HepG2 (cell line): ENCODE results near the gene GPBAR1. TPM values are rescaled to one million over a fixed set of nuclear protein-coding genes. Genes with fewer than 3 reads are reported as not detected.
A peak's percentile ranks its signal among the peaks of the same experiment; 100 is the strongest.

ENCODE experiments used
- CREBL2 ChIP-seq: sonication (generic); formaldehyde crosslinking; IDR thresholded peaks from 2 replicates; pipeline ENCODE4 v1.8.1; 2023; ENCODE audit warnings: missing genetic modification reagents, mild to moderate bottlenecking, borderline replicate concordance
- DMTF1 ChIP-seq: sonication (generic); formaldehyde crosslinking; IDR thresholded peaks from 2 replicates; pipeline ENCODE4 v1.4.0; 2020; ENCODE audit warnings: mild to moderate bottlenecking, missing genetic modification reagents
- GTF3A ChIP-seq: sonication (generic); formaldehyde crosslinking; conservative IDR thresholded peaks from 2 replicates; pipeline ENCODE4 v1.4.0; 2020; ENCODE audit warnings: mild to moderate bottlenecking, missing genetic modification reagents
- KAT8 ChIP-seq: IDR thresholded peaks from 2 replicates; pipeline ENCODE4 v1.6.1; 2016; ENCODE audit warnings: missing genetic modification reagents, missing compliant biosample characterization
- NFIB ChIP-seq: sonication (generic); formaldehyde crosslinking; IDR thresholded peaks from 2 replicates; pipeline ENCODE4 v1.9.0; 2021; ENCODE audit warnings: missing genetic modification reagents, mild to moderate bottlenecking, borderline replicate concordance
- NR2F2 ChIP-seq: IDR thresholded peaks from 2 replicates; pipeline ENCODE4 v1.6.1; 2012; ENCODE audit warnings: low read depth, inconsistent platforms, borderline replicate concordance
- SAP130 ChIP-seq: IDR thresholded peaks from 2 replicates; pipeline ENCODE4 v1.6.1; 2016; ENCODE audit warnings: low read depth
- TGIF2 ChIP-seq: IDR thresholded peaks from 2 replicates; pipeline ENCODE4 v1.6.1; 2016; ENCODE audit warnings: control low read depth, missing compliant biosample characterization
- USF2 ChIP-seq, 2 experiments: sonication (generic) in 1 of 2; formaldehyde crosslinking in 1 of 2; IDR thresholded peaks; 2 replicates each; pipeline versions ENCODE4 v1.5.1 to v1.6.1; 2011 to 2020; ENCODE audit warnings: borderline replicate concordance in 1 of 2, low read depth in 1 of 2, low read length in 1 of 2, mild to moderate bottlenecking in 1 of 2, missing genetic modification reagents in 1 of 2, moderate library complexity in 1 of 2
- ZFP36L2 ChIP-seq: sonication (generic); formaldehyde crosslinking; IDR thresholded peaks from 2 replicates; pipeline ENCODE4 v1.4.0; 2020; ENCODE audit warnings: missing genetic modification reagents
- ZMYM2 ChIP-seq: sonication (generic); formaldehyde crosslinking; IDR thresholded peaks from 2 replicates; pipeline ENCODE4 v1.8.0; 2022; ENCODE audit warnings: mild to moderate bottlenecking, missing genetic modification reagents
- ZNF224 ChIP-seq: sonication (generic); formaldehyde crosslinking; IDR thresholded peaks from 2 replicates; pipeline ENCODE4 v1.5.0; 2020; ENCODE audit warnings: mild to moderate bottlenecking, missing genetic modification reagents
- ZNF253 ChIP-seq: sonication (generic); formaldehyde crosslinking; IDR thresholded peaks from 2 replicates; pipeline ENCODE4 v1.8.0; 2022; ENCODE audit warnings: mild to moderate bottlenecking, missing genetic modification reagents, borderline replicate concordance
- ZNF354B ChIP-seq: sonication (generic); formaldehyde crosslinking; IDR thresholded peaks from 2 replicates; pipeline ENCODE4 v1.8.0; 2022; ENCODE audit warnings: mild to moderate bottlenecking, missing genetic modification reagents
- ZNF512B ChIP-seq: sonication (generic); formaldehyde crosslinking; IDR thresholded peaks from 2 replicates; pipeline ENCODE4 v1.5.1; 2020; ENCODE audit warnings: missing genetic modification reagents, mild to moderate bottlenecking, borderline replicate concordance
- polyA plus RNA-seq, 8 experiments: library from polyadenylated mRNA; depleted of rRNA in 3 of 8; stranded (reverse) in 7 of 8; unstranded in 1 of 8; fragments of >200 nt; fragmentation: Illumina TruSeq in 4 of 8; extraction: Trizol in 4 of 8; gene quantifications; 2 replicates each; pipeline versions ENCODE4 v1.2.1 to v1.2.3, GENCODE V29; 2011 to 2016; ENCODE audit warnings: low read depth in 4 of 8, missing spikeins in 1 of 8, mixed read lengths in 1 of 8; ENCODE audit not compliant: insufficient read depth in 1 of 8
- total RNA-seq, 5 experiments: library from RNA; depleted of rRNA; stranded (reverse); fragments of >200 nt; fragmentation: Illumina TruSeq; extraction: Trizol; gene quantifications; 2 replicates each; pipeline ENCODE4 v1.2.3, GENCODE V29; 2016; ENCODE audit warnings: low read depth in 1 of 5
- TF ChIP-seq, protein P1 (sequence below): sonication (generic); formaldehyde crosslinking; IDR thresholded peaks from 2 replicates; pipeline ENCODE4 v1.4.0; 2020; ENCODE audit warnings: missing genetic modification reagents
- TF ChIP-seq, protein P2 (sequence below): sonication (generic); formaldehyde crosslinking; IDR thresholded peaks from 2 replicates; pipeline ENCODE4 v1.4.0; 2020; ENCODE audit warnings: missing genetic modification reagents

Gene GPBAR1
- total and polyA plus RNA-seq, 2 of the 13 experiments (the other 11 are each of a cell fraction or from before 2014, with no cell fraction given), result 0.05 to 0.09 TPM

- TF ChIP-seq DMTF1 (CRISPR knock-in tag) (no peak), ZNF512B (CRISPR knock-in tag) (no peak), NR2F2 (no peak), GTF3A (no peak), KAT8 (CRISPR knock-in tag) (no peak), CREBL2 (no peak), TGIF2 (CRISPR knock-in tag) (no peak), ZNF224 (CRISPR knock-in tag) (no peak), NFIB (CRISPR knock-in tag) (no peak), USF2 (IDR thresholded peaks at IDR 0.05; ENCODE audit: low read depth, low read length) (no peak), USF2 (CRISPR knock-in tag; IDR thresholded peaks at IDR 0.05; ENCODE audit: borderline replicate concordance) (no peak), ZNF253 (CRISPR knock-in tag) (0 out of 2 replicates have a peak, but pooled peaks have one; percentile 20), SAP130 (CRISPR knock-in tag) (peak; percentile 34; the same call in 1 of the 2 replicates), ZNF354B (CRISPR knock-in tag) (no peak), ZMYM2 (CRISPR knock-in tag) (no peak), ZFP36L2 (CRISPR knock-in tag) (no peak)
- TF ChIP-seq, protein P1, sequence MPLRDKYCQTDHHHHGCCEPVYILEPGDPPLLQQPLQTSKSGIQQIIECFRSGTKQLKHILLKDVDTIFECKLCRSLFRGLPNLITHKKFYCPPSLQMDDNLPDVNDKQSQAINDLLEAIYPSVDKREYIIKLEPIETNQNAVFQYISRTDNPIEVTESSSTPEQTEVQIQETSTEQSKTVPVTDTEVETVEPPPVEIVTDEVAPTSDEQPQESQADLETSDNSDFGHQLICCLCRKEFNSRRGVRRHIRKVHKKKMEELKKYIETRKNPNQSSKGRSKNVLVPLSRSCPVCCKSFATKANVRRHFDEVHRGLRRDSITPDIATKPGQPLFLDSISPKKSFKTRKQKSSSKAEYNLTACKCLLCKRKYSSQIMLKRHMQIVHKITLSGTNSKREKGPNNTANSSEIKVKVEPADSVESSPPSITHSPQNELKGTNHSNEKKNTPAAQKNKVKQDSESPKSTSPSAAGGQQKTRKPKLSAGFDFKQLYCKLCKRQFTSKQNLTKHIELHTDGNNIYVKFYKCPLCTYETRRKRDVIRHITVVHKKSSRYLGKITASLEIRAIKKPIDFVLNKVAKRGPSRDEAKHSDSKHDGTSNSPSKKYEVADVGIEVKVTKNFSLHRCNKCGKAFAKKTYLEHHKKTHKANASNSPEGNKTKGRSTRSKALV (CRISPR knock-in tag), result no peak
- TF ChIP-seq, protein P2, sequence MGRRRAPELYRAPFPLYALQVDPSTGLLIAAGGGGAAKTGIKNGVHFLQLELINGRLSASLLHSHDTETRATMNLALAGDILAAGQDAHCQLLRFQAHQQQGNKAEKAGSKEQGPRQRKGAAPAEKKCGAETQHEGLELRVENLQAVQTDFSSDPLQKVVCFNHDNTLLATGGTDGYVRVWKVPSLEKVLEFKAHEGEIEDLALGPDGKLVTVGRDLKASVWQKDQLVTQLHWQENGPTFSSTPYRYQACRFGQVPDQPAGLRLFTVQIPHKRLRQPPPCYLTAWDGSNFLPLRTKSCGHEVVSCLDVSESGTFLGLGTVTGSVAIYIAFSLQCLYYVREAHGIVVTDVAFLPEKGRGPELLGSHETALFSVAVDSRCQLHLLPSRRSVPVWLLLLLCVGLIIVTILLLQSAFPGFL (CRISPR knock-in tag), result no peak
Measured at GRCh38 chr2:218217360-218218267, 43.2 kb upstream of the GPBAR1 start (continued).
